ENCODE data around the gene SYT7. TPM values are rescaled to one million over a fixed set of nuclear protein-coding genes. Genes with fewer than 3 reads are reported as not detected.

The SYT7 gene
- total RNA-seq, 2 donors from 2014 or later: 8.5 to 28.4 TPM

GRCh38 chr11:61552108-61552635 lies 28.7 kb downstream of the SYT7 start:
- no peaks in the 10 kb centered on the region for H3K36me3 ChIP-seq
- H3K9me3 ChIP-seq: no peaks in the 10 kb centered on the region
- no peak overlapping the region for H3K9ac ChIP-seq (ENCODE audit: low read depth in 2 of 2, low read length in 2 of 2)
- TF ChIP-seq, protein P1, sequence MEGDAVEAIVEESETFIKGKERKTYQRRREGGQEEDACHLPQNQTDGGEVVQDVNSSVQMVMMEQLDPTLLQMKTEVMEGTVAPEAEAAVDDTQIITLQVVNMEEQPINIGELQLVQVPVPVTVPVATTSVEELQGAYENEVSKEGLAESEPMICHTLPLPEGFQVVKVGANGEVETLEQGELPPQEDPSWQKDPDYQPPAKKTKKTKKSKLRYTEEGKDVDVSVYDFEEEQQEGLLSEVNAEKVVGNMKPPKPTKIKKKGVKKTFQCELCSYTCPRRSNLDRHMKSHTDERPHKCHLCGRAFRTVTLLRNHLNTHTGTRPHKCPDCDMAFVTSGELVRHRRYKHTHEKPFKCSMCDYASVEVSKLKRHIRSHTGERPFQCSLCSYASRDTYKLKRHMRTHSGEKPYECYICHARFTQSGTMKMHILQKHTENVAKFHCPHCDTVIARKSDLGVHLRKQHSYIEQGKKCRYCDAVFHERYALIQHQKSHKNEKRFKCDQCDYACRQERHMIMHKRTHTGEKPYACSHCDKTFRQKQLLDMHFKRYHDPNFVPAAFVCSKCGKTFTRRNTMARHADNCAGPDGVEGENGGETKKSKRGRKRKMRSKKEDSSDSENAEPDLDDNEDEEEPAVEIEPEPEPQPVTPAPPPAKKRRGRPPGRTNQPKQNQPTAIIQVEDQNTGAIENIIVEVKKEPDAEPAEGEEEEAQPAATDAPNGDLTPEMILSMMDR (IDR thresholded peaks at IDR 0.05): no peak
- no peak overlapping the region for H3K27ac ChIP-seq
- intact Hi-C loops (cut with DNase I): no loop called here
- no peak overlapping the region for H3K4me3 ChIP-seq
- H3K4me1 ChIP-seq: no peaks in the 10 kb centered on the region
- DNase-seq: no peak
- H3K27me3 ChIP-seq: peaks cover 20% of the 10 kb centered on the region

GRCh38 chr11:61551634-61552033 lies 29.2 kb downstream of the SYT7 start:
- Histone ChIP-seq H3K27me3 (peaks cover 20% of the 10 kb centered on the region), H3K9me3 (no peaks in the 10 kb centered on the region), H3K9ac (ENCODE audit: low read depth in 2 of 2, low read length in 2 of 2) (no peak overlapping the region), H3K27ac (no peak overlapping the region), H3K4me3 (no peak overlapping the region), H3K4me1 (no peaks in the 10 kb centered on the region), H3K36me3 (no peaks in the 10 kb centered on the region)
- DNase-seq: no peak
- intact Hi-C loops (cut with DNase I): no loop called here
- TF ChIP-seq, protein P1 (IDR thresholded peaks at IDR 0.05): no peak

DNA sequence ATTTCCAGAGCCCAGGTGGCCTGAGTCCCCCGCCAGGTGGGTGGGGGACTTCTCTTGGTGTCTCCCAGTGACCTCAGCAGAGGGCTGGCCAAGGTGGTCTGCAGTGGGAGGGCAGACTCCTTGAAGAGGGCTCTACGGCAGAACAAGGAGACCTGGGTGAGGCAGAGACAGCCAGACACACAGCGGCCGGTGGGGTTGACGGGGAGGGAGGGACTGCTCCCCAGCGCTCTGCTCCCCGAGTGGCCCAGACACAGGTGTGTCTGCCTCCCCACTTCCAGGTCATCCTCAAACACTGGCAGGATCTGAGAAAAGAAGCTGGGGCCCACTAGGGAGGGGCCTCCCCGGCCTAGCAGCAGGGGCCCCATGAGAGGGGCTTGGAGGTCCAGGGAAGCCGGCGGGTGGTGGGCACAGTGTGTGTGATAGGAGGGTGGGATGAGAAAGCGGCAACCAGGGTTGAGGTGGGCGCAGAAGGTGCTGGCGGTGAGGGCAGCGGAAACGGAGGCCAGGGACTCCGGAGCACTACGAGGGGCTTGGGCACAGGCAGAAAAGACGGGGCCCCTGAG lies 30.1 kb downstream of the SYT7 start:
- no peaks in the 10 kb centered on the region for H3K9me3 ChIP-seq
- no peak overlapping the region for H3K9ac ChIP-seq (ENCODE audit: low read depth in 2 of 2, low read length in 2 of 2)
- H3K36me3 ChIP-seq: no peaks in the 10 kb centered on the region
- H3K4me3 ChIP-seq: no peak overlapping the region
- DNase-seq: no peak
- no peaks in the 10 kb centered on the region for H3K4me1 ChIP-seq
- intact Hi-C loops (cut with DNase I): no loop called here
- H3K27ac ChIP-seq: no peak overlapping the region
- peaks cover 11% of the 10 kb centered on the region for H3K27me3 ChIP-seq
- TF ChIP-seq, protein P1 (IDR thresholded peaks at IDR 0.05): no peak

GRCh38 chr11:61549662-61550568 lies 31.0 kb downstream of the SYT7 start:
- Histone ChIP-seq H3K9me3 (no peaks in the 10 kb centered on the region), H3K27ac (no peak overlapping the region), H3K4me1 (no peaks in the 10 kb centered on the region), H3K9ac (ENCODE audit: low read depth in 2 of 2, low read length in 2 of 2) (no peak overlapping the region), H3K27me3 (peaks cover 4% of the 10 kb centered on the region), H3K4me3 (no peak overlapping the region), H3K36me3 (no peaks in the 10 kb centered on the region)
- no peak for DNase-seq
- TF ChIP-seq, protein P1 (IDR thresholded peaks at IDR 0.05): no peak
- intact Hi-C loops (cut with DNase I): no loop called here

DNA sequence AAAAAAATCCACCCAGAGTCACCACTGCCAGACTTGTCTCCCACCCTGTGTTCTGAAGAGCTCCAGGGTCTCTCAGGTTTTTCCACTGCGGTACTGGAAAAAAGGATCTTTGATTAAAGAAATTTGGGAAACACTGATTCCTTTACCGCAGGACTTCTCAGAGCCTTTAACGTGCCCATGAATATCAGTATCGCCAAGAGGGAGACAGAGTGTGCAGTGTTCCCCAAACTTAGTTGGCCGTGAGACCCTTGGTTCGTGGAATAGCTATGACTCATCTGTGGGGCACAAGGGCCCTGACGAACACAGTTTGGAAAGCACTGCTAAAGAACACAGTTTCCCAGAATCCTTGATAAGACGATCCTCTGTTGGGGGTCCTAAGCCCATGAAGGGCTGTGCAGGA lies 31.7 kb downstream of the SYT7 start:
- Histone ChIP-seq H3K9ac (ENCODE audit: low read depth in 2 of 2, low read length in 2 of 2) (no peak overlapping the region), H3K27ac (no peak overlapping the region), H3K36me3 (no peaks in the 10 kb centered on the region), H3K4me3 (no peak overlapping the region), H3K9me3 (no peaks in the 10 kb centered on the region), H3K4me1 (no peaks in the 10 kb centered on the region), H3K27me3 (no peaks in the 10 kb centered on the region)
- no peak for DNase-seq
- TF ChIP-seq, protein P1 (IDR thresholded peaks at IDR 0.05): no peak
- intact Hi-C loops (cut with DNase I): no loop called here
